Measurements from ENCODE around the gene MAPK10.

Gene MAPK10

GRCh38 chr4:86006057-86006456 lies 353.8 kb downstream of the MAPK10 start:
- TF ChIP-seq CTCF (IDR thresholded peaks at IDR 0.05; ENCODE audit: low read depth, low read length) = no peak

GRCh38 chr4:86004030-86004429 lies 355.8 kb downstream of the MAPK10 start:
- TF ChIP-seq CTCF (IDR thresholded peaks at IDR 0.05; ENCODE audit: low read depth, low read length) = no peak

More at GRCh38 chr4:86006057-86006456, 353.8 kb downstream of the MAPK10 start:
- no peak for DNase-seq (ENCODE audit: extremely low read depth, low read depth)

GRCh38 chr4:86001591-86001990 lies 358.3 kb downstream of the MAPK10 start:
- TF ChIP-seq CTCF (IDR thresholded peaks at IDR 0.05; ENCODE audit: low read depth, low read length) = no peak
- no peak for DNase-seq (ENCODE audit: extremely low read depth, low read depth)

More at GRCh38 chr4:86004030-86004429, 355.8 kb downstream of the MAPK10 start:
- no peak for DNase-seq (ENCODE audit: extremely low read depth, low read depth)

GRCh38 chr4:85995361-85995760 lies 364.5 kb downstream of the MAPK10 start:
- no peak for TF ChIP-seq CTCF (IDR thresholded peaks at IDR 0.05; ENCODE audit: low read depth, low read length)
- no peak for DNase-seq (ENCODE audit: extremely low read depth, low read depth)

- DNase-seq (ENCODE audit: extremely low read depth, low read depth) = no peak
- no peak for TF ChIP-seq CTCF (IDR thresholded peaks at IDR 0.05; ENCODE audit: low read depth, low read length)
These were observed 365.3 kb downstream of the MAPK10 start for GRCh38 chr4:85994576-85994975.

GRCh38 chr4:85993641-85994040 lies 366.2 kb downstream of the MAPK10 start:
- TF ChIP-seq CTCF (IDR thresholded peaks at IDR 0.05; ENCODE audit: low read depth, low read length) = no peak
- no peak for DNase-seq (ENCODE audit: extremely low read depth, low read depth)

GRCh38 chr4:85986266-85986665 lies 373.6 kb downstream of the MAPK10 start:
- no peak for DNase-seq (ENCODE audit: extremely low read depth, low read depth)
- TF ChIP-seq CTCF (IDR thresholded peaks at IDR 0.05; ENCODE audit: low read depth, low read length) = no peak
